Right hindlimb (tissue), 1 donor: ENCODE results near the gene F13A1.

ENCODE experiments used
- DNase-seq: peaks from one replicate; pipeline ENCODE4 v3.0.0-alpha.2; 2018

Gene F13A1

GRCh38 chr6:6239598-6240581, 80.6 kb downstream of the F13A1 start:
- no peak for DNase-seq

GRCh38 chr6:6236730-6237469, 83.6 kb downstream of the F13A1 start:
- no peak for DNase-seq

GRCh38 chr6:6235786-6236185, 84.7 kb downstream of the F13A1 start:
- no peak for DNase-seq

- no peak for DNase-seq
These were observed 85.5 kb downstream of the F13A1 start for GRCh38 chr6:6234963-6235362.

GRCh38 chr6:6230286-6230685, 90.2 kb downstream of the F13A1 start:
- no peak for DNase-seq

- no peak for DNase-seq
These were observed 92.6 kb downstream of the F13A1 start for GRCh38 chr6:6227896-6228295.

- DNase-seq = no peak
These were observed 94.5 kb downstream of the F13A1 start for GRCh38 chr6:6225885-6226529.

GRCh38 chr6:6224933-6225486, 95.5 kb downstream of the F13A1 start:
- DNase-seq = no peak

- no peak for DNase-seq
These were observed 98.5 kb downstream of the F13A1 start for GRCh38 chr6:6221787-6222535.

- no peak for DNase-seq
These were observed 99.7 kb downstream of the F13A1 start for GRCh38 chr6:6220718-6221117.

- DNase-seq = no peak
These were observed 100.7 kb downstream of the F13A1 start for GRCh38 chr6:6219716-6220115.

- no peak for DNase-seq
These were observed 101.7 kb downstream of the F13A1 start for GRCh38 chr6:6218759-6219085.

- DNase-seq = no peak
These were observed 102.4 kb downstream of the F13A1 start for GRCh38 chr6:6217855-6218758.

- DNase-seq = no peak
These were observed 109.5 kb downstream of the F13A1 start for GRCh38 chr6:6210994-6211393.

GRCh38 chr6:6202886-6203285, 117.6 kb downstream of the F13A1 start:
- DNase-seq = no peak

GRCh38 chr6:6201200-6201599, 119.3 kb downstream of the F13A1 start:
- no peak for DNase-seq

GRCh38 chr6:6199678-6200077, 120.8 kb downstream of the F13A1 start:
- DNase-seq = no peak

- DNase-seq = no peak
These were observed 123.7 kb downstream of the F13A1 start for GRCh38 chr6:6196762-6197161.

- no peak for DNase-seq
These were observed 125.4 kb downstream of the F13A1 start for GRCh38 chr6:6195080-6195479.

- DNase-seq = no peak
These were observed 127.2 kb downstream of the F13A1 start for GRCh38 chr6:6193221-6193745.

- no peak for DNase-seq
These were observed 128.6 kb downstream of the F13A1 start for GRCh38 chr6:6191909-6192308.
